ENCODE results near the gene FHIT.
"Not testable (repeated sequence)": the region's sequence is repeated elsewhere in the genome, so short reads cannot be mapped to it uniquely, and the experiment has no call there.

The FHIT gene

DNA sequence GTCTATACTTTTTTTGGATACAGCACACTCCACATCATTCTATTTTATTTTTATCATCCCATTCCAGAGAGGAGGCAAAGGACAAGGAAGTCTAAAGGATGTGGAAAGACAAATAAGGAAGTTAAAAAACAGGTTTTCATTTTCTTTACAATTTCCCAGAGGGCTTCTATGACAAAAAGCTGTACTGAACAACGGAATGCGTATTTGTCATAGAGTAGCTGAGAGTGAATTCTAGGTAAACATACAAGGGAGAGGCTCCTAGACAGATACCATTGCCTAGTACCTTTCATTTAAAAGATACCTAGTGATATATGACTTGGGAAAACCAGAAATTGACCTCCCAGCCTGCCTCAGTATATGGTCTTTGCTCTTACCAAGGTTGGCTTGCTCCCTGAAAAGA, 341.7 kb downstream of the FHIT start:
- Histone ChIP-seq H3K4me3 (ENCODE audit: low read depth, low read length) (no peak overlapping the region), H3K4me1 (ENCODE audit: control insufficient read depth, insufficient read depth, low read length) (no peaks in the 10 kb centered on the region), H3K36me3 (ENCODE audit: control insufficient read depth, insufficient read depth, low read length) (no peaks in the 10 kb centered on the region), H3K27me3 (ENCODE audit: control insufficient read depth, insufficient read depth, low read length) (no peaks in the 10 kb centered on the region), H3K9me3 (ENCODE audit: control insufficient read depth, insufficient read depth, low read length) (no peaks in the 10 kb centered on the region), H3K9ac (ENCODE audit: low read depth, low read length) (no peak overlapping the region)

DNA sequence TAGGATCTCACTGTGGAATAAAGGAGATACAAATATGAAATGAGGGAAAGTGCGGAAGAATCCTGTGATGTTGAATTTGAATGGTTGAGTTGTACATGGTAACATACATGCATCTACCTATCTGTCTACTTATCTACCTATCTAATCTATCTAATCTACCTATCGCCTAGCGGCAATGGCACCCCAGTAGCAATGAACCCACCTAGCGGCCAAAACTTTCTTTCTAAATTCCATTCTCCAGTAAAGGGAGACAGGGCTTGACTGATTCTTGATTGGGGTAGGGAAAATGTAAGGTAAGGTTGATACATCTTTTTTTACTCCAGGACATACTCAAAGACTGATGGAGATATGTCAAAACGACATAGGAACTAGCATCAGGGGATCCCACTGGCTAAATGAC, 345.0 kb downstream of the FHIT start:
- Histone ChIP-seq H3K36me3 (ENCODE audit: control insufficient read depth, insufficient read depth, low read length) (no peaks in the 10 kb centered on the region), H3K4me1 (ENCODE audit: control insufficient read depth, insufficient read depth, low read length) (no peaks in the 10 kb centered on the region)

DNA sequence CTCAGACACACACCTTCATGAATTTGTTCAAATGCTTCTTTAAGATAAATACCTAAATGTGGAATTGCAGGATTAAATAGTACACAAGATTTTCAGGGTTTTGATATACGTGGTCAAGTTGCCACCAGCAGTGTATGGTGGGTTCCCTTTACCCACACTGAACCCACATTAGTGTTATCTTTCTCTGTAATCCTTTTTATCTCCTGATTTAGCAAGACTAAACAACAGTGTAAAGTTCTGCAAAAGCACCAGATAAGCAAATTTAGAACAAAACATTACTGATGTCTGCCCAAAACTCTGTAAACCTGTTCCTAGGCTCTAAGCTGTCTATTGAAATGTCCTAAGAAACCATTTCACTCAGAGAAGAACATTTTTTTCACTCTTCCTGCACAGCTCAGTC, 352.9 kb downstream of the FHIT start:
- no peaks in the 10 kb centered on the region for H3K4me1 ChIP-seq (ENCODE audit: control insufficient read depth, insufficient read depth, low read length)
- H3K36me3 ChIP-seq (ENCODE audit: control insufficient read depth, insufficient read depth, low read length) = no peaks in the 10 kb centered on the region
- H3K9me3 ChIP-seq (ENCODE audit: control insufficient read depth, insufficient read depth, low read length) = no peaks in the 10 kb centered on the region
- H3K27me3 ChIP-seq (ENCODE audit: control insufficient read depth, insufficient read depth, low read length) = no peaks in the 10 kb centered on the region
- H3K4me3 ChIP-seq (ENCODE audit: low read depth, low read length) = no peak overlapping the region
- H3K9ac ChIP-seq (ENCODE audit: low read depth, low read length) = no peak overlapping the region

More for the DNA sequence above, 345.0 kb downstream of the FHIT start:
- Histone ChIP-seq H3K4me3 (ENCODE audit: low read depth, low read length) (no peak overlapping the region), H3K27me3 (ENCODE audit: control insufficient read depth, insufficient read depth, low read length) (no peaks in the 10 kb centered on the region), H3K9ac (ENCODE audit: low read depth, low read length) (no peak overlapping the region), H3K9me3 (ENCODE audit: control insufficient read depth, insufficient read depth, low read length) (no peaks in the 10 kb centered on the region)

DNA sequence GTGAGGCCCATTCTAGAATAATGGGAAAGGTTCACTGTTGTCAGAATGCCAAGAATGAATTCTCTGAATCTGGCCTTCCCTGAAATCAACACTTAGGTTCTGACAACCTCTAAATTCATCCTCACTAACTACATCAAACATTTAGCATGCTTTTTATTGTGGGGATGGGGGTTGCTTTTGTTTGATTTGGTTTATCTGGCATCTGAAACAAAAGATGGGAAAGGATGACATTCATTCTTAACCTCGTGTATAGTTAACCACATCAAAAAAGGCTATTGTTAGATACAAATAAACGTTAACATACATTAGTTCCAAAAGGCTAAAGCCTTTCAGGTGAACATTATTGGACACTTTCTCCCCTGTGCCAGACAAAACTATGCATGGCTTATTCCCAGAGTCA, 357.3 kb downstream of the FHIT start:
- Histone ChIP-seq H3K4me3 (ENCODE audit: low read depth, low read length) (no peak overlapping the region), H3K9me3 (ENCODE audit: control insufficient read depth, insufficient read depth, low read length) (no peaks in the 10 kb centered on the region), H3K9ac (ENCODE audit: low read depth, low read length) (no peak overlapping the region), H3K36me3 (ENCODE audit: control insufficient read depth, insufficient read depth, low read length) (no peaks in the 10 kb centered on the region), H3K27me3 (ENCODE audit: control insufficient read depth, insufficient read depth, low read length) (no peaks in the 10 kb centered on the region), H3K4me1 (ENCODE audit: control insufficient read depth, insufficient read depth, low read length) (no peaks in the 10 kb centered on the region)

DNA sequence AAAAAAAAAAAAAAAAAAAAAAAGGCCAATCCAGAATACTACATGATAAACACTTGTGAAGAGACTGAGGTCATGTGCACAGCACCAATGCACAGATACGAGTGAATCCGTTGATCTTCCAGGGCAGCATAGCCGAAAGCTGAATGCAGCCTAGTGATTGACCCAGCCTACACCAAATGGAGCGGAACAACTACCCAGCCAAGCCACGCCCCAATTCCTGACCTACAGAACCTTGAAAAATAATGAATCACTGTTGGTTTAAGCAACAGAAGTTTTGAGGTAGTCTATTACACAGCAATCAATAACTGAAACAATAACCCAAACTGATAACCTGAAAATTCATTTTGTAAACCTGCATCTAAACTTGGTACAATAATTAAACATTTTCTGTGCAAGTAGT, 361.0 kb downstream of the FHIT start:
- no peaks in the 10 kb centered on the region for H3K9me3 ChIP-seq (ENCODE audit: control insufficient read depth, insufficient read depth, low read length)
- H3K27me3 ChIP-seq (ENCODE audit: control insufficient read depth, insufficient read depth, low read length) = no peaks in the 10 kb centered on the region
- H3K9ac ChIP-seq (ENCODE audit: low read depth, low read length) = no peak overlapping the region
- H3K36me3 ChIP-seq (ENCODE audit: control insufficient read depth, insufficient read depth, low read length) = no peaks in the 10 kb centered on the region
- no peaks in the 10 kb centered on the region for H3K4me1 ChIP-seq (ENCODE audit: control insufficient read depth, insufficient read depth, low read length)
- H3K4me3 ChIP-seq (ENCODE audit: low read depth, low read length) = no peak overlapping the region

DNA sequence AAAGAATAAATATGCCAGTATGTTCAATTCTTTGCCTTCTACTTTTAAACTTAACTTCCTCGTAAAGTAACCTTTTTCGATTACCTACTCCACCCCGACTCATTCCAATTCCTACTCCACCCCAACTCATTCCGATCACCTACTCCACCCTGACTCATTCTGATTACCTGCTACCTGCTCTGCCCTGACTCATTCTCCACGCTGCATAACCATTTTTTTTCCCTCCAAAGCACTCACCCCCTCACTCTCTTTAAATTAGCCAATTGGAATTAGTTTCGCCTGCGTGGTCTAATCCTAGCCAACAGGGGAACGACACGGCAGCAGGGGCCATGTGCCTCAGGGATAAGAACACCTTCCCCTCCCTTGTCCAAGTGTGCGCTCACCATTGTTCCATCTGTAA, 362.3 kb downstream of the FHIT start:
- H3K9me3 ChIP-seq (ENCODE audit: control insufficient read depth, insufficient read depth, low read length); H3K4me1 ChIP-seq (ENCODE audit: control insufficient read depth, insufficient read depth, low read length); H3K9ac ChIP-seq (ENCODE audit: low read depth, low read length); H3K36me3 ChIP-seq (ENCODE audit: control insufficient read depth, insufficient read depth, low read length); H3K27me3 ChIP-seq (ENCODE audit: control insufficient read depth, insufficient read depth, low read length); H3K4me3 ChIP-seq (ENCODE audit: low read depth, low read length): not testable (repeated sequence)

DNA sequence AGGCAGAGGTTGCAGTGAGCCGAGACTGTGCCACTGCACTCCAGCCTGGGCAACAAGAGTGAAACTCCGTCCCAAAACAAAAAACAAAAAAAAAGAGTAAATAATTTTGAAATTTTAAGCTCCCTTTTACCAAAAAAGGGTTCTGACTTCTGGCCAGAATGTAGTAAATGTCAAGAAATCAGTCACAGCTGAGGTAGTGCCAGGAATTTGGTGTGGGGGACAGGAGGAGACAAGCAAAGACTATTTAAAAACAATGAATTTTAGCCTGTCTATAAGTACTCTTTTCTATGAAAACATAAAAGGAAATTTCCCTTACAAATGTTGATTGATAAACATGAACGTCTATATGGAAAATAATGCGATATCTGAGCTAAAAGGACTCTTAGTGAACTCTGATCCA, 363.7 kb downstream of the FHIT start:
- Histone ChIP-seq H3K4me1 (ENCODE audit: control insufficient read depth, insufficient read depth, low read length) (no peaks in the 10 kb centered on the region), H3K27me3 (ENCODE audit: control insufficient read depth, insufficient read depth, low read length) (no peaks in the 10 kb centered on the region), H3K36me3 (ENCODE audit: control insufficient read depth, insufficient read depth, low read length) (no peaks in the 10 kb centered on the region), H3K9me3 (ENCODE audit: control insufficient read depth, insufficient read depth, low read length) (no peaks in the 10 kb centered on the region), H3K4me3 (ENCODE audit: low read depth, low read length) (no peak overlapping the region), H3K9ac (ENCODE audit: low read depth, low read length) (no peak overlapping the region)

DNA sequence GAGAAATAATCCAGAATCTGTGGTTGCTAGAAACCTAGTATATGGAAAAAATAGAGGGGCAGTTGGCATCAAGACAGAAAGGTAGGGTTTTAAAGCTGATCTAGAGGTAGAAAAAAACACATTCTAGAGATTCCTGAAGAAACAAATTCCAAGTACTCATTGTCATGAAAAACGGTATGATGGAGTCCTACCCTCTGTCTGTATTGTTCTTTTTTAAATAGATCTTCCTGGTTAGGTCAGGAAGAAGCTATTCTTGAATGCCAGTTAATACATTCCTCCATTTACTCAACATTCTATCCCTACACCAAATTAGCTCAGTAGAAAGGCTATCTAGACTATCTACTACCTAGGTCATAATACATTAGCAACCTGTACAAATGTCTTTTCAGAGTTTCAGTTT, 364.7 kb downstream of the FHIT start:
- no peaks in the 10 kb centered on the region for H3K36me3 ChIP-seq (ENCODE audit: control insufficient read depth, insufficient read depth, low read length)
- H3K4me3 ChIP-seq (ENCODE audit: low read depth, low read length) = no peak overlapping the region
- H3K27me3 ChIP-seq (ENCODE audit: control insufficient read depth, insufficient read depth, low read length) = no peaks in the 10 kb centered on the region

DNA sequence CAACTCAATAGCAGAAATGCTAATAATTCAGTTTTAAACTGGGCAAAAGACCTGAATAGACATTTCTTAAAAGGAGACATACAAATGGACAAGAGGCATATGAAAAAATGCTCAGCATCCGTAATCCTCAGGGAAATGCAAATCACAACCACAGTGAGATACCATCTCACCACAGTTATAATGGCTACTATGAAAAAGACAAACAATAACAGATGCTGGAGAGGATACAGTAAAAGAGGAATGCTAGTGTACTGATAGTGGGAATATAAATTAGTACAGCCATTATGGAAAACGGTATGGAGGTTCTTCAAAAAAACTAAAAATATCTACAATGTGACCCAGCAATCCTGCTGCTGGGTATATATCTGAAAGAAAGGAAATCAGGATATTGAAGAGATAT, 367.2 kb downstream of the FHIT start:
- Histone ChIP-seq H3K9ac (ENCODE audit: low read depth, low read length) (no peak overlapping the region), H3K36me3 (ENCODE audit: control insufficient read depth, insufficient read depth, low read length) (no peaks in the 10 kb centered on the region), H3K9me3 (ENCODE audit: control insufficient read depth, insufficient read depth, low read length) (no peaks in the 10 kb centered on the region), H3K4me1 (ENCODE audit: control insufficient read depth, insufficient read depth, low read length) (no peaks in the 10 kb centered on the region), H3K4me3 (ENCODE audit: low read depth, low read length) (no peak overlapping the region), H3K27me3 (ENCODE audit: control insufficient read depth, insufficient read depth, low read length) (no peaks in the 10 kb centered on the region)

More for the DNA sequence above, 364.7 kb downstream of the FHIT start:
- no peaks in the 10 kb centered on the region for H3K4me1 ChIP-seq (ENCODE audit: control insufficient read depth, insufficient read depth, low read length)
- no peaks in the 10 kb centered on the region for H3K9me3 ChIP-seq (ENCODE audit: control insufficient read depth, insufficient read depth, low read length)
- H3K9ac ChIP-seq (ENCODE audit: low read depth, low read length) = no peak overlapping the region

DNA sequence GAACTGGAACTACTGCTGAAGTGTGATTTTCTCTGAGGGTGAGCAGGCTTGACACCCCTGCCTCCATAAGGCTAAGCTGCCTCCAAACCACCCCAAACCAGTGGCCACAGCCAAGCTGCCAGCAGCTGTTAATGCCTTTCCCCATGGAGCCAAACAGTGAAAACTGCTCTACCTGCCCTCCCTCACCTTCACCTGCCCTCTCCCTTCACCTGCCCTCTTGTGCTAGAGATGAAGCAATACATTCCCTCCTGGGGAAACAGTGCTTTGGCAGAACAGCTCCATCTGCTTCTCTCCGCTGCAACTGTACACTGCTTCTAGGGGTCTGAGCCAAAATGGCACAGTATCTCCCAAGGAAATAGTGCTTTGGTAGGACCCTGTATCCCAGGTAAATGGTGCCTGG, 374.1 kb downstream of the FHIT start:
- no peaks in the 10 kb centered on the region for H3K27me3 ChIP-seq (ENCODE audit: control insufficient read depth, insufficient read depth, low read length)
- no peak overlapping the region for H3K9ac ChIP-seq (ENCODE audit: low read depth, low read length)
- H3K4me3 ChIP-seq (ENCODE audit: low read depth, low read length) = no peak overlapping the region
- no peaks in the 10 kb centered on the region for H3K4me1 ChIP-seq (ENCODE audit: control insufficient read depth, insufficient read depth, low read length)
- no peaks in the 10 kb centered on the region for H3K36me3 ChIP-seq (ENCODE audit: control insufficient read depth, insufficient read depth, low read length)
- H3K9me3 ChIP-seq (ENCODE audit: control insufficient read depth, insufficient read depth, low read length) = no peaks in the 10 kb centered on the region

DNA sequence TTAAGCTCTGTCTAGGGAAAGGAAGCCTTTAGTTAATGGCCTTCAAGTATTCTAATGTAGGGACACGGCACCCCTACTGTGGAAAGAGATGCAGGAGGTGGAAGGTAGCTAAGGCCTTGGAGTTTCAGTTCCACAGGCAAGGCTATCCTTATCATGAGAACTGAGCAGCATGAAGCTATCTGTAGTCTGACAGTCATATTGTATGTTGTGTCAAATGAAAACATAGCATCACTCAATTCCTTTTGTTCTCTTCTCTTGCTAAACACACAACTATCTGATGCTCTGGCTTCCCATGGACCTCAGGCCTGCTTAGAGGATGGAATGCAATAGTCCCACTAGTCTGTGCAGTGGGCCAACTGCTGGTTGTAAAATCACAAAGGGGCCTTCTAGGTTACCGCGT, 380.9 kb downstream of the FHIT start:
- Histone ChIP-seq H3K27me3 (ENCODE audit: control insufficient read depth, insufficient read depth, low read length) (no peaks in the 10 kb centered on the region), H3K4me1 (ENCODE audit: control insufficient read depth, insufficient read depth, low read length) (no peaks in the 10 kb centered on the region), H3K9me3 (ENCODE audit: control insufficient read depth, insufficient read depth, low read length) (no peaks in the 10 kb centered on the region), H3K36me3 (ENCODE audit: control insufficient read depth, insufficient read depth, low read length) (no peaks in the 10 kb centered on the region), H3K4me3 (ENCODE audit: low read depth, low read length) (no peak overlapping the region), H3K9ac (ENCODE audit: low read depth, low read length) (no peak overlapping the region)

DNA sequence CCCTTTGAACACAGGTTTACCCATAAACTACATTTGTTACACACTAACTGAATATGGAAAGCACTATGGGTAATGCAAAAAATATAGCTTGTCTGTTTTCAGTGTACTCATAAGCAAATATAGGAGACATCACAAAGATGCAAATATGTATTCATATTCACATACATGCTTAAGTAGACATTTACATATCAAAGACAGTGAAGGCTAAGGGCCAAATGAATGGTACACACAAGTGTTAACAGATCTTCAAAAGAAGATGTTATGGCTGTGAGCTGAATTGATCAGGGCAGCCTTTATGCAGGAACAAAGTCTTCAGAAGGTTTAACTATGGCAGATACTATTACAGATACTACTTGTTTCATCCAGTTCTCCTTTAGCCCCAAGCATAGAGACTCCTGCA, 384.1 kb downstream of the FHIT start:
- no peaks in the 10 kb centered on the region for H3K4me1 ChIP-seq (ENCODE audit: control insufficient read depth, insufficient read depth, low read length)
- H3K36me3 ChIP-seq (ENCODE audit: control insufficient read depth, insufficient read depth, low read length) = no peaks in the 10 kb centered on the region
- no peaks in the 10 kb centered on the region for H3K9me3 ChIP-seq (ENCODE audit: control insufficient read depth, insufficient read depth, low read length)
- H3K27me3 ChIP-seq (ENCODE audit: control insufficient read depth, insufficient read depth, low read length) = no peaks in the 10 kb centered on the region
- no peak overlapping the region for H3K4me3 ChIP-seq (ENCODE audit: low read depth, low read length)
- no peak overlapping the region for H3K9ac ChIP-seq (ENCODE audit: low read depth, low read length)
